WTC11 (cell line): ENCODE results near the gene TPK1.

ENCODE experiments used
- CREM ChIP-seq: sonication (generic); formaldehyde crosslinking; IDR thresholded peaks from 2 replicates; pipeline ENCODE4 v1.8.1; 2022; ENCODE audit warnings: mild to moderate bottlenecking, missing genetic modification reagents, moderate library complexity
- CTCF ChIP-seq: fragments of 200-600 bp; IDR thresholded peaks from 2 replicates; pipeline ENCODE4 v1.8.0; 2022; ENCODE audit warnings: antibody characterized with exemption

DNA sequence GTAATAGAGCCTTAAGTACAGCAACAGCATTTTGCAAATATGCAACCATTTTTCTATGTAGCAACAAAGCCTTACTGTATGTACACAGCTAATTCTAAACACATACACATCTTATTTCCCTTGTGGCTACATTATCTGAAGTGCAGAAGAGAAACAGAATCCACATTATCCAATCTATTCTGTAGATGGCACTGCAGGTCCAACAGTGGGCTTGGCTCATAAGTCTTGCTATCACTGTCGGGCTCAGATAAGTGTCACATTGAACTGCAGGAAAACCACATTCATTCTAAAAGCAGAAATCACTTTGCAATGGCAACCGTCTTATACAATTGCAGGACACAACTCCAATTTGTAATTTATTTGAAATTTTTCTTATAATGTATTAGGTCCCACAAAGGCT is 322.5 kb downstream of the TPK1 start:
- TF ChIP-seq CREM (no peak), CTCF (no peak)
